ENCODE results near the gene CLIC3. TPM values are rescaled to one million over a fixed set of nuclear protein-coding genes. Genes with fewer than 3 reads are reported as not detected.

CLIC3 gene
- total and polyA plus RNA-seq, 4 donors, result 17.2 to 115 (median 81.1) TPM

GRCh38 chr9:137019891-137020683, 23.7 kb upstream of the CLIC3 start:
- no peak for ATAC-seq (ENCODE audit: insufficient read depth, low FRiP score)
- Histone ChIP-seq H3K27me3 (ENCODE audit: control insufficient read depth in 3 of 3, insufficient read depth in 3 of 3, low read length in 2 of 3) (no peaks in the 10 kb centered on the region), H3K4me3 (no peak overlapping the region), H3K4me1 (ENCODE audit: control insufficient read depth in 5 of 5, insufficient read depth in 5 of 5, low read length in 5 of 5) (peaks cover 0 to 7% (median 0%) of the 10 kb centered on the region in 5 donors), H3K9ac (ENCODE audit: insufficient read depth in 1 of 2, low read length in 2 of 2) (no peak overlapping the region), H3K9me3 (ENCODE audit: control insufficient read depth in 4 of 4, insufficient read depth in 3 of 4, low read length in 3 of 4) (no peaks in the 10 kb centered on the region), H3K27ac (ENCODE audit: low read depth in 1 of 2, low read length in 1 of 2) (no peak overlapping the region), H3K36me3 (ENCODE audit: control insufficient read depth in 4 of 4, insufficient read depth in 4 of 4, low read length in 4 of 4) (peaks cover 0 to 30% (median 6%) of the 10 kb centered on the region in 4 donors)
- 95% methylated on average over 34 of the region's 34 CpGs for WGBS, 2 donors
- no peak for DNase-seq
- no peak for TF ChIP-seq CTCF (IDR thresholded peaks at IDR 0.05; ENCODE audit: control extremely low read depth, extremely low read depth)

GRCh38 chr9:137018761-137019559, 22.6 kb upstream of the CLIC3 start:
- H3K27me3 ChIP-seq (ENCODE audit: control insufficient read depth in 3 of 3, insufficient read depth in 3 of 3, low read length in 2 of 3), result no peaks in the 10 kb centered on the region
- DNase-seq, result no peak
- TF ChIP-seq CTCF (IDR thresholded peaks at IDR 0.05; ENCODE audit: control extremely low read depth, extremely low read depth), result no peak
- peaks cover 0 to 39% (median 6%) of the 10 kb centered on the region in 4 donors for H3K36me3 ChIP-seq (ENCODE audit: control insufficient read depth in 4 of 4, insufficient read depth in 4 of 4, low read length in 4 of 4)
- no peak overlapping the region for H3K27ac ChIP-seq (ENCODE audit: low read depth in 1 of 2, low read length in 1 of 2)
- peaks cover 0 to 7% (median 0%) of the 10 kb centered on the region in 5 donors for H3K4me1 ChIP-seq (ENCODE audit: control insufficient read depth in 5 of 5, insufficient read depth in 5 of 5, low read length in 5 of 5)
- no peak overlapping the region for H3K4me3 ChIP-seq
- 90 to 94% methylated on average over 35 to 36 of the region's 36 CpGs for WGBS, 2 donors
- ATAC-seq (ENCODE audit: insufficient read depth, low FRiP score), result no peak
- no peak overlapping the region for H3K9ac ChIP-seq (ENCODE audit: insufficient read depth in 1 of 2, low read length in 2 of 2)
- no peaks in the 10 kb centered on the region for H3K9me3 ChIP-seq (ENCODE audit: control insufficient read depth in 4 of 4, insufficient read depth in 3 of 4, low read length in 3 of 4)

GRCh38 chr9:137017791-137018497, 21.6 kb upstream of the CLIC3 start:
- H3K9me3 ChIP-seq (ENCODE audit: control insufficient read depth in 4 of 4, insufficient read depth in 3 of 4, low read length in 3 of 4), result no peaks in the 10 kb centered on the region
- WGBS, 2 donors, result 91 to 92% methylated on average over 42 to 45 of the region's 45 CpGs
- H3K36me3 ChIP-seq (ENCODE audit: control insufficient read depth in 4 of 4, insufficient read depth in 4 of 4, low read length in 4 of 4), result peaks cover 0 to 46% (median 6%) of the 10 kb centered on the region in 4 donors
- ATAC-seq (ENCODE audit: insufficient read depth, low FRiP score), result no peak
- H3K4me1 ChIP-seq (ENCODE audit: control insufficient read depth in 5 of 5, insufficient read depth in 5 of 5, low read length in 5 of 5), result no peaks in the 10 kb centered on the region
- no peak overlapping the region for H3K4me3 ChIP-seq
- TF ChIP-seq CTCF (IDR thresholded peaks at IDR 0.05; ENCODE audit: control extremely low read depth, extremely low read depth), result no peak
- no peaks in the 10 kb centered on the region for H3K27me3 ChIP-seq (ENCODE audit: control insufficient read depth in 3 of 3, insufficient read depth in 3 of 3, low read length in 2 of 3)
- H3K9ac ChIP-seq (ENCODE audit: insufficient read depth in 1 of 2, low read length in 2 of 2), result no peak overlapping the region
- no peak overlapping the region for H3K27ac ChIP-seq (ENCODE audit: low read depth in 1 of 2, low read length in 1 of 2)
- no peak for DNase-seq

All from lung (tissue), 12 donors.